ENCODE data around the gene IQGAP2.

DNA sequence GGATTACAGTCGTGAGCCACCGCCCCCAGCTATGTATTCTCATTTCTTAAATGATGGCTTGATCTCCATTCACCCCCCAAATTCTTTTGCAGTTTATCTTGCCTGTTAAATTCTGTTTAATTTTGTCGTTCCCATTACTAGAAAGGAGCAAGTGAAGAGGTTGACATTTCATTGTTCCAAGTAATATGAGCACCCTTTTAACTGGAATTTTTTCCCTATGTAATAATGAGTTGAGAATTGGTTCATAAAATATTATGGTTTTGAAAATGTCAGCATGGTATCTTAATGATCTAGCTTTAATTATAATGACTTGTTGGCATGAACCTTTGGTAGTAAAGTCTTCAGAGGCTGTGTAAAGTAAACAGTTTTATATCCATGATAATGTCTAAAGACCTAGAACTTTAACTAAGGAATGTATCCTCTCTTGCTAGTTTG, 182.7 kb downstream of the IQGAP2 start:
- no peak for TF ChIP-seq GATA2 (IDR thresholded peaks at IDR 0.05; ENCODE audit: low read depth, low read length)
- no peak for TF ChIP-seq GATA3 (IDR thresholded peaks at IDR 0.05; ENCODE audit: low read depth, low read length)

All from SH-SY5Y (cell line).